Heart left ventricle (tissue), 16 donors: Measurements from ENCODE around the gene FBXL14. TPM values are rescaled to one million over a fixed set of nuclear protein-coding genes. Genes with fewer than 3 reads are reported as not detected.

Source experiments
- ATAC-seq, 4 donors: fragments of 200-7000 bp; cut with Tn5 transposase; one replicate each; pipeline ENCODE4 v1.9.1; 2020 to 2022; ENCODE audit warnings: moderate library complexity in 4 of 4, mild to moderate bottlenecking in 3 of 4, moderate number of reproducible peaks in 1 of 4
- DNase-seq, 5 donors: peaks; one replicate each; pipeline ENCODE4 v3.0.0-alpha.2; 2020
- H3K27ac ChIP-seq, 12 donors: fragments of 200-600 bp; sonication (generic) in 4 of 12; one replicate each; pipeline versions ENCODE4 v1.5.0 to v1.8.0; 2016 to 2022; ENCODE audit warnings: mild to moderate bottlenecking in 2 of 12
- H3K27me3 ChIP-seq, 9 donors: fragments of 200-600 bp; sonication (generic) in 2 of 9; one replicate each; pipeline versions ENCODE4 v1.5.1 to v1.8.0; 2016 to 2022; ENCODE audit warnings: mild to moderate bottlenecking in 3 of 9
- H3K36me3 ChIP-seq, 9 donors: fragments of 200-600 bp; sonication (generic) in 2 of 9; one replicate each; pipeline versions ENCODE4 v1.5.0 to v1.8.0; 2018 to 2022; ENCODE audit warnings: mild to moderate bottlenecking in 2 of 9
- H3K4me1 ChIP-seq, 12 donors: fragments of 200-600 bp; sonication (generic) in 4 of 12; one replicate each; pipeline versions ENCODE4 v1.5.0 to v1.8.0; 2016 to 2022; ENCODE audit warnings: mild to moderate bottlenecking in 3 of 12
- H3K4me3 ChIP-seq, 12 donors: fragments of 200-600 bp; sonication (generic) in 4 of 12; one replicate each; pipeline versions ENCODE4 v1.5.0 to v1.8.0; 2017 to 2022; ENCODE audit warnings: mild to moderate bottlenecking in 9 of 12, moderate library complexity in 4 of 12
- H3K9me3 ChIP-seq, 12 donors: fragments of 200-600 bp; sonication (generic) in 4 of 12; one replicate each; pipeline versions ENCODE4 v1.5.0 to v1.8.0; 2016 to 2022; ENCODE audit warnings: mild to moderate bottlenecking in 1 of 12
- CTCF ChIP-seq, 12 donors: fragments of 200-600 bp; sonication (generic) in 4 of 12; IDR thresholded peaks; one replicate each; pipeline versions ENCODE4 v1.5.0 to v1.8.0; 2018 to 2022; ENCODE audit warnings: antibody characterized with exemption in 12 of 12, mild to moderate bottlenecking in 5 of 12
- POLR2A ChIP-seq, 2 donors: fragments of 450-650 bp; IDR thresholded peaks; one replicate each; pipeline ENCODE4 v1.6.1; 2017; ENCODE audit warnings: antibody characterized with exemption in 2 of 2, mild to moderate bottlenecking in 2 of 2, moderate library complexity in 2 of 2
- WGBS, 4 donors: extraction: QIAGEN DNeasy Blood & Tissue Kit in 2 of 4; methylation state at CpG; one replicate each; pipeline versions ENCODE4 v1.1.5 to v1.1.7; 2013 to 2018; 5-methylcytosine and 5-hydroxymethylcytosine counted together
- intact Hi-C, 10 donors: fragments of 100-400 bp; cut with DNase I; formaldehyde crosslinking; loops; one replicate each; pipeline versions ENCODE4 v1.11.1 to v1.14.2; 2022
- polyA plus RNA-seq, 2 donors: library from polyadenylated mRNA; stranded (reverse); fragments of 200-250 nt; gene quantifications; one replicate each; pipeline ENCODE4 v1.2.3, GENCODE V29; 2013
- total RNA-seq, 9 donors: library from RNA; depleted of rRNA in 2 of 9; stranded (reverse); fragments of >200 nt in 2 of 9; fragmentation: NEBNext Ultra II Directional in 3 of 9; extraction: Animal tissue kit (Norgen Biotek cat#: 25700) in 3 of 9; gene quantifications; one replicate each; pipeline versions ENCODE4 v1.1.0 to v1.2.4, GENCODE V29; 2016 to 2023
- donor health status: ischemic (EF 13 %, LVEDD 7.1; RV severe dilation, severe dysfunction).
- donor health status: healthy with polysubstance abuse.
- donor health status: DM: no; HTN: yes; CAD: no.
- donor health status: DM: no; HTN: no; CAD: no.
- donor health status: ischemic (EF 25% LVEDD 6.9; RV normal size, moderate dysfunction).
- donor health status: ischemic (EF 25% LVEDD 5.7; RV mildly dilated, moderate dysfunction).
- donor health status: healthy.
- donor health status: DM: yes; HTN: yes; CAD: no.
- donor health status: ischemic (EF 35%, LVEDD 5.7; RV mildly dilated, moderate dysfunction).
- donor health status: nonischemic (EF 11% LVEDD 7.7; RV severe dilation, severe dysfunction).
- donor health status: DM: yes; HTN: yes; CAD: no.
- donor health status: PGD.
- donor health status: ischemic (EF 29% LVEDD 5.4; RV normal size, mild dysfunction).
- donor health status: nonischemic (EF 23%, LVEDD 6.1; RV moderate dilation, normal function).

The FBXL14 gene
- total and polyA plus RNA-seq, 11 donors: 1.7 to 10.1 (median 8.4) TPM

GRCh38 chr12:1619587-1619986 lies 25.2 kb upstream of the FBXL14 start:
- Histone ChIP-seq H3K4me1 (peaks cover 0 to 37% (median 0%) of the 10 kb centered on the region in 12 donors), H3K27me3 (no peaks in the 10 kb centered on the region), H3K27ac (peak overlapping the region in 1 of 12 donors; percentile 70), H3K4me3 (no peak overlapping the region), H3K36me3 (no peaks in the 10 kb centered on the region), H3K9me3 (no peaks in the 10 kb centered on the region)
- intact Hi-C loops: no loop called here
- 59 to 73% (median 65%) methylated on average over 8 of the region's 8 CpGs for WGBS, 4 donors
- no peak for TF ChIP-seq CTCF (IDR thresholded peaks at IDR 0.05)
- no peak for TF ChIP-seq POLR2A (IDR thresholded peaks at IDR 0.05)
- peak in 2 of 4 donors; percentile 69 to 76 for ATAC-seq
- DNase-seq: peak; percentile 52 to 77 (median 67)

- intact Hi-C loops: no loop called here
- ATAC-seq: no peak
- H3K27ac ChIP-seq: peak overlapping the region in 1 of 12 donors; percentile 70
- H3K9me3 ChIP-seq: no peaks in the 10 kb centered on the region
- no peak overlapping the region for H3K4me3 ChIP-seq
- WGBS, 4 donors: 80 to 85% (median 84%) methylated on average over 4 of the region's 4 CpGs
- no peak for TF ChIP-seq POLR2A (IDR thresholded peaks at IDR 0.05)
- no peak for TF ChIP-seq CTCF (IDR thresholded peaks at IDR 0.05)
- no peaks in the 10 kb centered on the region for H3K36me3 ChIP-seq
- H3K27me3 ChIP-seq: no peaks in the 10 kb centered on the region
- H3K4me1 ChIP-seq: peaks cover 0 to 37% (median 0%) of the 10 kb centered on the region in 12 donors
- no peak for DNase-seq
Observed at GRCh38 chr12:1619159-1619558, 24.8 kb upstream of the FBXL14 start.

GRCh38 chr12:1618489-1618888 lies 24.1 kb upstream of the FBXL14 start:
- Histone ChIP-seq H3K4me3 (no peak overlapping the region), H3K9me3 (no peaks in the 10 kb centered on the region), H3K4me1 (peaks cover 0 to 37% (median 0%) of the 10 kb centered on the region in 12 donors), H3K27ac (peak overlapping the region in 1 of 12 donors; percentile 70), H3K27me3 (no peaks in the 10 kb centered on the region), H3K36me3 (no peaks in the 10 kb centered on the region)
- DNase-seq (no peak), ATAC-seq (peak in 1 of 4 donors; percentile 23)
- intact Hi-C loops: no loop called here
- no peak for TF ChIP-seq POLR2A (IDR thresholded peaks at IDR 0.05)
- no peak for TF ChIP-seq CTCF (IDR thresholded peaks at IDR 0.05)

- intact Hi-C loops: no loop called here
- TF ChIP-seq CTCF (IDR thresholded peaks at IDR 0.05) (no peak), POLR2A (IDR thresholded peaks at IDR 0.05) (no peak)
- Histone ChIP-seq H3K27me3 (no peaks in the 10 kb centered on the region), H3K36me3 (no peaks in the 10 kb centered on the region), H3K9me3 (no peaks in the 10 kb centered on the region), H3K27ac (no peak overlapping the region), H3K4me3 (peak overlapping the region in 1 of 12 donors; percentile 24), H3K4me1 (peaks cover 0 to 37% (median 4%) of the 10 kb centered on the region in 12 donors)
- WGBS, 4 donors: 85 to 90% (median 87%) methylated on average over 16 of the region's 16 CpGs
- ATAC-seq: no peak
- no peak for DNase-seq
Observed at GRCh38 chr12:1616233-1617066, 22.1 kb upstream of the FBXL14 start.
